Adipocyte (in vitro differentiated cells): Measurements from ENCODE around the gene GANC.
"Not testable (repeated sequence)": the region's sequence is repeated elsewhere in the genome, so short reads cannot be mapped to it uniquely, and the experiment has no call there.

ENCODE experiments used
- DNase-seq: peaks from one replicate; pipeline ENCODE4 v3.0.0-alpha.2; 2015; ENCODE audit warnings: low read depth
- H3K27me3 ChIP-seq: replicated peaks from 2 replicates; pipeline ENCODE4 v1.7.0; 2013; ENCODE audit warnings: mild to moderate bottlenecking, low read length, moderate library complexity; ENCODE audit not compliant: control insufficient read depth, insufficient read depth
- H3K36me3 ChIP-seq: 2 replicates; pipeline ENCODE4 v1.7.0; 2013; ENCODE audit warnings: low read length, mild to moderate bottlenecking, moderate library complexity; ENCODE audit not compliant: control insufficient read depth, insufficient read depth, severe bottlenecking
- H3K4me1 ChIP-seq: 2 replicates; pipeline ENCODE4 v1.7.0; 2013; ENCODE audit warnings: mild to moderate bottlenecking, low read length, moderate library complexity; ENCODE audit not compliant: control insufficient read depth, insufficient read depth
- H3K4me3 ChIP-seq: 2 replicates; pipeline ENCODE4 v1.7.0; 2013; ENCODE audit warnings: mild to moderate bottlenecking, low read length, moderate library complexity
- H3K9ac ChIP-seq: 2 replicates; pipeline ENCODE4 v1.7.0; 2013; ENCODE audit warnings: mild to moderate bottlenecking, low read length, moderate library complexity
- H3K9me3 ChIP-seq: 2 replicates; pipeline ENCODE4 v1.7.0; 2013; ENCODE audit warnings: mild to moderate bottlenecking, low read length, moderate library complexity; ENCODE audit not compliant: control insufficient read depth

Gene GANC, protein sequence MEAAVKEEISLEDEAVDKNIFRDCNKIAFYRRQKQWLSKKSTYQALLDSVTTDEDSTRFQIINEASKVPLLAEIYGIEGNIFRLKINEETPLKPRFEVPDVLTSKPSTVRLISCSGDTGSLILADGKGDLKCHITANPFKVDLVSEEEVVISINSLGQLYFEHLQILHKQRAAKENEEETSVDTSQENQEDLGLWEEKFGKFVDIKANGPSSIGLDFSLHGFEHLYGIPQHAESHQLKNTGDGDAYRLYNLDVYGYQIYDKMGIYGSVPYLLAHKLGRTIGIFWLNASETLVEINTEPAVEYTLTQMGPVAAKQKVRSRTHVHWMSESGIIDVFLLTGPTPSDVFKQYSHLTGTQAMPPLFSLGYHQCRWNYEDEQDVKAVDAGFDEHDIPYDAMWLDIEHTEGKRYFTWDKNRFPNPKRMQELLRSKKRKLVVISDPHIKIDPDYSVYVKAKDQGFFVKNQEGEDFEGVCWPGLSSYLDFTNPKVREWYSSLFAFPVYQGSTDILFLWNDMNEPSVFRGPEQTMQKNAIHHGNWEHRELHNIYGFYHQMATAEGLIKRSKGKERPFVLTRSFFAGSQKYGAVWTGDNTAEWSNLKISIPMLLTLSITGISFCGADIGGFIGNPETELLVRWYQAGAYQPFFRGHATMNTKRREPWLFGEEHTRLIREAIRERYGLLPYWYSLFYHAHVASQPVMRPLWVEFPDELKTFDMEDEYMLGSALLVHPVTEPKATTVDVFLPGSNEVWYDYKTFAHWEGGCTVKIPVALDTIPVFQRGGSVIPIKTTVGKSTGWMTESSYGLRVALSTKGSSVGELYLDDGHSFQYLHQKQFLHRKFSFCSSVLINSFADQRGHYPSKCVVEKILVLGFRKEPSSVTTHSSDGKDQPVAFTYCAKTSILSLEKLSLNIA (N-terminal part only)

GRCh38 chr15:42272939-42273899 is at the start of gene GANC, which contains the start of gene TMEM87A:
Gene GANC, plus strand, starts transcription at chr15:42273201. Its CDS starts 1,281 bp downstream, at chr15:42274482.
Gene TMEM87A, minus strand, starts transcription at chr15:42273433. Its CDS starts 35 bp downstream, at chr15:42273398.
- Histone ChIP-seq H3K27me3 (no peaks in the 10 kb centered on the region), H3K36me3 (peaks cover 4% of the 10 kb centered on the region), H3K4me3 (peak within 1 kb of the TSS; percentile 99), H3K9ac (peak within 1 kb of the TSS; percentile 99), H3K9me3 (no peaks in the 10 kb centered on the region), H3K4me1 (peaks cover 48% of the 10 kb centered on the region)
- DNase-seq, result peak; percentile 99

DNA sequence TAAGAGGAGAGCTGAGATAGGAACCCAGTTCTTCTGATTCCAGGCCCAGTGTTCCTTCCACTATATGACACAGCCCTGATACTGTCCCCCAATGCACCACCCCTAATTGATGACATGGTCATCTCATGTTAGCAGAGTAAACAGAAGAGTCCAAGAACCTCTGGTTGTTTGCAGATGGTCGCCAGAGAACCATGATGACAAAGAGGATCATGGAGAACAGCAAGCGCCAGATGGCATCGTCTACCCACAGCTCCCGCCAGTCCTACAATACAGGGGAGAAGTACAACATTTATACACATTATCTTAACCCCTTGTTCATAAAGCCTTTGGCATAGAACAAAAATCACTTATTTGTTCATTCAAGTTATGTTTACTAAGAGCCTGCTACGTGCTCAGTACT is 46.4 kb upstream of the GANC start:
- peaks cover 95% of the 10 kb centered on the region for H3K36me3 ChIP-seq

DNA sequence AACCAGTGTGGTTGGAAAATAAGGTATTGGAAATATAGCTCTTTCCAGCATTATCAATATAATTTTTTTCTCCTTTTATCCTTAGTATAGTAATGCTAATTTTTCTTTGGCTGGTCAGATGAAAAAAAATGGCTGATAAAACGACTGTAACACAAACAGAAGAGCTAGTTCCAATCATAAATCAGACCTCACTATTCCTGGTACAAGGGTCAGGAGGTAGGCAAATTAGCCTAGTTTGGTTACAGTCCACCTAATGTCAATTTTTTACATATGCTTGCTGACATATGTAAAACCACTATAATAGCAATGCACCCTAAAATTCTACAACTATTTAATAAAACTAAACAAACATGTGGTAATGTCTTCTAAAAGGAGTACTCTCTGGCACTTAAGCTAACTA is 45.0 kb upstream of the GANC start:
- DNase-seq, result no peak
- Histone ChIP-seq H3K9me3 (no peaks in the 10 kb centered on the region), H3K9ac (no peak overlapping the region), H3K4me3 (no peak overlapping the region), H3K27me3 (no peaks in the 10 kb centered on the region), H3K36me3 (peaks cover 96% of the 10 kb centered on the region), H3K4me1 (peaks cover under 1% of the 10 kb centered on the region)

More for the DNA sequence above, 46.4 kb upstream of the GANC start:
- H3K4me3 ChIP-seq, result no peak overlapping the region
- no peak for DNase-seq
- H3K27me3 ChIP-seq, result no peaks in the 10 kb centered on the region
- H3K9me3 ChIP-seq, result no peaks in the 10 kb centered on the region
- no peak overlapping the region for H3K9ac ChIP-seq
- H3K4me1 ChIP-seq, result no peaks in the 10 kb centered on the region

GRCh38 chr15:42228981-42229380 is 44.0 kb upstream of the GANC start:
- not testable (repeated sequence) for H3K9ac ChIP-seq, H3K4me3 ChIP-seq, DNase-seq, H3K27me3 ChIP-seq, H3K4me1 ChIP-seq, H3K9me3 ChIP-seq
- peaks cover 95% of the 10 kb centered on the region for H3K36me3 ChIP-seq

DNA sequence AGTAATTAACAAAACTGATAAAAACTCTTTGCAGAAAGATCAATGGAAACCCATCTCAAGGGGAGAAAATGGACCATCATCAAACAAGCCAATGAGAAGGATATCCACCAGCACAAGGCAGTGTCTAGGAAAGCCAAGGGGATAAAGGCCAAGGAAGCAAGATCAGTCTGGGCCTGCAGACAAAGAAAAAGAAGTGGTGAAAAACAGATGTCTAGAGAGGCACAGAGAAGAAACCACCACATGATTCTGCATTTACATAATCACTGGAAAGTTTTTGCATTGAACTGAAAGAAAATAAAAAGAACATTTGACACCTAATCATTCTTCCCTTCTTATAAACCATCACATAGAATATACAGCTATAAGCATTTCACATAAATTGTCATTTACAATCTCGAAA is 41.9 kb upstream of the GANC start:
- Histone ChIP-seq H3K27me3 (no peaks in the 10 kb centered on the region), H3K9me3 (no peaks in the 10 kb centered on the region), H3K4me1 (peaks cover 2% of the 10 kb centered on the region), H3K4me3 (no peak overlapping the region), H3K36me3 (peaks cover 95% of the 10 kb centered on the region), H3K9ac (no peak overlapping the region)
- no peak for DNase-seq

DNA sequence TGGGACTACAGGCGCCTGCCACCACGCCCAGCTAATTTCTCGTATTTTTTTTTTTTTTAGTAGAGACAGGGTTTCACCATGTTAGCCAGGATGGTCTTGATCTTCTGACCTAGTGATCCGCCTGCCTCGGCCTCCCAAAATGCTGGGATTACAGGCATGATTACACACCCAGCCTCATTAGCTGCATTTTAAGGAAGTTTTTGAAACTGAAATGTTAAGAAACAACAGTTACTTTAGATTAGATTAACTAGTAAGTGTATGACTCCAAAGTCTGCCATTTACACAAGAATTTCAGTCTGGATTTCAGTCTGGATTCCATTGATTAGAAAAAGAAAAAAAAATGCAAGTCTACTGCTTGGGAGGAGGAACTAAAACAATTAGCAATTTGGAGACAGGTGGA is 40.4 kb upstream of the GANC start:
- Histone ChIP-seq H3K36me3 (peaks cover 95% of the 10 kb centered on the region), H3K27me3 (no peaks in the 10 kb centered on the region), H3K4me3 (no peak overlapping the region), H3K9ac (no peak overlapping the region), H3K4me1 (peaks cover 2% of the 10 kb centered on the region), H3K9me3 (no peaks in the 10 kb centered on the region)
- no peak for DNase-seq

- Histone ChIP-seq H3K4me1 (peaks cover 2% of the 10 kb centered on the region), H3K4me3 (no peak overlapping the region), H3K9ac (no peak overlapping the region), H3K27me3 (no peaks in the 10 kb centered on the region), H3K9me3 (no peaks in the 10 kb centered on the region), H3K36me3 (peaks cover 95% of the 10 kb centered on the region)
- DNase-seq, result no peak
Measured at GRCh38 chr15:42233107-42233506, 39.9 kb upstream of the GANC start.

DNA sequence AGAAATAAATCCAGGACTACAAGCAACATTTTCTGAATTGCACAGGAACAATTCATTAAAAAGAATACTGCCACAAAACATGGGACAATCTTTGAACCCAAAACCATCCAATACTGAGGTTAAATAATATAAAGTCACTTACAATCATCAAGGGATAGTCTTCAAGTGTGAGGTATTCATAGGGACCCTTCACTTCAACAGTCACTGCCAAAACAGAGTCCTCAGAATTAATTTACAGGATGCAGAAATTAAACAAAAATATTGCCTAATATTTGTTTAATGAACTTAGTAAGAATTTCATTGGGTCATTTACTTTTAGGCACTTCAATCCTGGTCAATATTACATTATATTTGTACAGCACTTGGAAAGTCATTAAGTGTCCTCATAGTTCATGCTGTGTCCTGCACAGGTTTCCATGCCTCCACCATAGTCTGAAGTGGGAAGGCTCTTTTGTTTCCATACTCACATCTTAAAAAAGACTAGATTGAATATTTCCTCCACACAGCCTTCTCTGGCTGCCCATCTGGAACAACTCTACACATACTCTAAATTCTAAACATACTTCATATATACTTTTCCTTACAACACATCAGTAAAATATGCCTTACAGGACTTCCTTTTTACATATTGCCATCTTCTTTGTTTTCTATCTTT is 33.3 kb upstream of the GANC start:
- Histone ChIP-seq H3K4me3 (no peak overlapping the region), H3K4me1 (no peaks in the 10 kb centered on the region), H3K9me3 (no peaks in the 10 kb centered on the region), H3K27me3 (no peaks in the 10 kb centered on the region), H3K9ac (no peak overlapping the region), H3K36me3 (peaks cover 77% of the 10 kb centered on the region)
- peak; percentile 50 for DNase-seq

GRCh38 chr15:42240823-42241222 is 32.2 kb upstream of the GANC start:
- peaks cover 66% of the 10 kb centered on the region for H3K36me3 ChIP-seq
- no peaks in the 10 kb centered on the region for H3K9me3 ChIP-seq
- no peak overlapping the region for H3K4me3 ChIP-seq
- no peak overlapping the region for H3K9ac ChIP-seq
- H3K4me1 ChIP-seq, result no peaks in the 10 kb centered on the region
- no peaks in the 10 kb centered on the region for H3K27me3 ChIP-seq
- DNase-seq, result no peak

DNA sequence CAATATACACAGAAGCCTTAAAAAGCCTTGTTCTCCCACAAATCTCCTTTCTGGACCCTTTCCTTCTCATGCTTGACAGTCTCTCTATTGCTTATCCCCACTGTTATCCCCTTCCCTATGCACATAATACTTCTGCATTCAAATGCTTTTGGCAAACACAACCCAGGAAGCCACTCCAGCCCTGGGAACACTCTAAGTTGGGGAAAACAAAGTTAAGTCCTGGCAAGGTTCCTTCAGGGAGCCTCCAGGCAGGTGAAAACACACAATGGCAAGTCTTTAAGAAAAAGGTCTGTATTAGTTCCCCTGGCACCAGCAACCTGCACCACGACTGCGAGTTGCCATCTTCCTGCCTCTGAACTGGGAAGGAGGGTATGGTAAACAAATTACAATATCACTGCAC is 19.7 kb upstream of the GANC start:
- H3K4me1 ChIP-seq, result no peaks in the 10 kb centered on the region
- H3K9me3 ChIP-seq, result no peaks in the 10 kb centered on the region
- DNase-seq, result no peak
- H3K27me3 ChIP-seq, result no peaks in the 10 kb centered on the region
- peaks cover 65% of the 10 kb centered on the region for H3K36me3 ChIP-seq
- no peak overlapping the region for H3K4me3 ChIP-seq
- H3K9ac ChIP-seq, result no peak overlapping the region
